GM19452 (cell line): ENCODE results near the gene WASL.
"Not testable (repeated sequence)": the region's sequence is repeated elsewhere in the genome, so short reads cannot be mapped to it uniquely, and the experiment has no call there.

Experiments
- ATAC-seq: cut with Tn5 transposase; IDR thresholded peaks from one replicate; pipeline ENCODE4 v1.9.1; 2021; ENCODE audit not compliant: unreplicated experiment

WASL gene

GRCh38 chr7:123635551-123636359 is 113.0 kb downstream of the WASL start:
- ATAC-seq = no peak

- ATAC-seq = not testable (repeated sequence)
Observed at GRCh38 chr7:123634011-123634573, 114.7 kb downstream of the WASL start.

- no peak for ATAC-seq
Observed at GRCh38 chr7:123633553-123633952, 115.2 kb downstream of the WASL start.

- no peak for ATAC-seq
Observed at GRCh38 chr7:123632808-123633207, 116.0 kb downstream of the WASL start.
